ENCODE measurements around the gene LANCL3. TPM values are rescaled to one million over a fixed set of nuclear protein-coding genes. Genes with fewer than 3 reads are reported as not detected.

Gene LANCL3
- total and polyA plus RNA-seq, 2 experiments from 2014 or later: 0.28 to 0.87 TPM

DNA sequence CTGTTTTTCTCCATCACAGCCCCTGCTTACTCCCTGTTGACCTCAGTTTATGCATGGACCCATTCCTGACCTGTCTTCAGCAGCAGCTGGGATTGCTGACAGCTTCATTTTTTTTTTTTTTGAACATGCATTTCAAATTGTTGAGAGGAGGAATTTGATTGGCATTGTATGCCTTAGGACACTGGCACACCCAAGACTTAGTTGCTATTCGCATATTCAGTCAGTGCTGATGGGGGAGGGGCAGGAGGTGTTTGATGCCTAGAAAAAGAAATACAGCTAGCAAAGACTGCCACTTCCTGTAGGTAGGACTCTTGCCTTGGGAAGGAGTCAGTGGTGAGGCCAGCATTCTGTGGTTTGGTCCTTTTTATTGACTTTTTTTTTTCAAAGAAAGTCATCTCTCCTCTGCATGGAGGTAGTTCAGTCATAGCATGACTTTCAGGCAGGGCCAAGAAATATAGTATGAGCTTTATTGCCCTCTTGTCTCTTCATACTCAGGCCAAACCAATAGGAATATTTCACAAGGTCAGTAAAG lies 80.5 kb downstream of the LANCL3 start:
- Histone ChIP-seq H3K4me1 (ENCODE audit: insufficient read depth) (no peaks in the 10 kb centered on the region), H3K9me3 (ENCODE audit: low read depth) (no peaks in the 10 kb centered on the region), H3K9me2 (replicated peaks; ENCODE audit: insufficient read depth) (no peaks in the 10 kb centered on the region), H3K79me2 (no peaks in the 10 kb centered on the region), H3K27me3 (no peaks in the 10 kb centered on the region), H4K20me1 (ENCODE audit: insufficient read depth, poor library complexity, severe bottlenecking) (no peaks in the 10 kb centered on the region), H3K4me2 (no peak overlapping the region), H3K27ac (no peak overlapping the region), H3K36me3 (replicated peaks; ENCODE audit: insufficient read depth, low read depth) (no peaks in the 10 kb centered on the region), H3K4me3 (no peak overlapping the region), H2AFZ (no peak overlapping the region)
- TF ChIP-seq EZH2phosphoT487 (IDR thresholded peaks at IDR 0.05; ENCODE audit: low read depth, severe bottlenecking, unreplicated experiment) (no peak), EZH2 (IDR thresholded peaks at IDR 0.05; ENCODE audit: borderline replicate concordance) (no peak)
- TF ChIP-seq, protein P1, sequence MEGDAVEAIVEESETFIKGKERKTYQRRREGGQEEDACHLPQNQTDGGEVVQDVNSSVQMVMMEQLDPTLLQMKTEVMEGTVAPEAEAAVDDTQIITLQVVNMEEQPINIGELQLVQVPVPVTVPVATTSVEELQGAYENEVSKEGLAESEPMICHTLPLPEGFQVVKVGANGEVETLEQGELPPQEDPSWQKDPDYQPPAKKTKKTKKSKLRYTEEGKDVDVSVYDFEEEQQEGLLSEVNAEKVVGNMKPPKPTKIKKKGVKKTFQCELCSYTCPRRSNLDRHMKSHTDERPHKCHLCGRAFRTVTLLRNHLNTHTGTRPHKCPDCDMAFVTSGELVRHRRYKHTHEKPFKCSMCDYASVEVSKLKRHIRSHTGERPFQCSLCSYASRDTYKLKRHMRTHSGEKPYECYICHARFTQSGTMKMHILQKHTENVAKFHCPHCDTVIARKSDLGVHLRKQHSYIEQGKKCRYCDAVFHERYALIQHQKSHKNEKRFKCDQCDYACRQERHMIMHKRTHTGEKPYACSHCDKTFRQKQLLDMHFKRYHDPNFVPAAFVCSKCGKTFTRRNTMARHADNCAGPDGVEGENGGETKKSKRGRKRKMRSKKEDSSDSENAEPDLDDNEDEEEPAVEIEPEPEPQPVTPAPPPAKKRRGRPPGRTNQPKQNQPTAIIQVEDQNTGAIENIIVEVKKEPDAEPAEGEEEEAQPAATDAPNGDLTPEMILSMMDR (IDR thresholded peaks at IDR 0.05; ENCODE audit: poor library complexity): no peak
- 65% methylated on average over 1 of the region's 1 CpG for WGBS (ENCODE audit: low lambda C conversion rate, missing lambda C conversion rate)
- DNase-seq (ENCODE audit: low spot score): no peak

DNA sequence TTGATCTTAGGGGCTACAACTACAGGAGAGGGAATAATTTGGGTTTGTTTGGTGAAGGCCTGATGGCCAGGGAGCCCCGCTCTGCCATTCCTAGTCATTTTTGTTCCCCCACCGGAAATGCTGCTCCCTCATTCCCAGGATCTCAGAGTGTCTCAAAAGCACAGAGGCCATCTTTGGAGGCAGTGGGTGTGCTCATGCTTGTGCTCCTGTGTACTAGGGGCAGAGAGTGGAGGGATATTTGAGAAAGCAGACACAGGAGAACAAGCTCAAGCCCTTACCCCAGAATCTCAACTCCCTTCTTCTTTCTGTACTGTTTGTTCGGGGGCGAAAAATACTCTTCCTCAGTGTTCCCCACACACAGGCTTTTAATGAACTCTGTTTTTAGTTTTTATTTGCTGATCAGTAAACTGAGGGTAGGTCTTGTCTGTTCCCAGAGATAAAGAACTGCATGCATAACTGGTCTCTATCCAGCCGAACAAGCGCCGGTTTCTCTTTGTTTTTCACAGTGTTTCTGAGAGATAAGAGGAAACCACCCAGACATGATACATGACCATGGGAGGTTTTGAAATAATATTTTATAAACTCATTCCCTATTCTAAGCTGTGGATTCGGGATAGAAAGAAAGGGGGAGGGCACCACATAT lies 81.2 kb downstream of the LANCL3 start:
- 81% methylated on average over 8 of the region's 8 CpGs for WGBS (ENCODE audit: low lambda C conversion rate, missing lambda C conversion rate)

DNA sequence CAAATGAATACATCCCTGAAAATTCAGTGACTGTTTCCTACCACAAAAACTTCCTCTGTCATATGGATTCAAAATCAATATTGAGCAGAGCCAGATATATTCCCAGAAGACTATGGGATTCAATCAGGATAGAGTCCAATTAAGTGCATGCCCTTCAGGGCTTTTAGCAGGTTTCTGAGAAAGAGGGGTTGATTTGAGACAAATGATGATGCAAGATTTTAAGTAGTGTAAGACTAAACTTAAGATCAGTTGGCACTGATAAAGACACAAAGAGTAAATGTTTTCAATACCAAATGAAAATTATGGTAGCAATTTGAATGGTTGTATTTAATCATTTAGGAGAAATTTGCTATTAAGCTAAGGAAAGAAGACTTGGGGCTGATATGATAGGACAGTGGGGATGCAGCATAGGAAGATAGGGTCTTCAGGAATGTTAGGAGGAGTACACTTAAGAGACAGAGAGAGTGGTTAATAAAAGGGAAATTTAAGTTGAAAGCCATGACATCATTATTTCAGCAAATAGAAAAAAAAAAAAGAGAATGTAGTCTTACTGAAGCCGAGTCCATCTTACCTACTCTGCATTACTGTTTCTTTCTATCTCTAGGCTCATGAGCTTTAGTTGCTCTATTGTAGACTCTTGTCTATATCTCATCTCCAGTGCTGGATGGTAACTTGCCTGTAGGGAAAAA lies 82.1 kb downstream of the LANCL3 start:
- Histone ChIP-seq H3K79me2 (no peaks in the 10 kb centered on the region), H2AFZ (no peak overlapping the region), H3K4me2 (no peak overlapping the region), H3K4me3 (no peak overlapping the region), H3K36me3 (replicated peaks; ENCODE audit: insufficient read depth, low read depth) (no peaks in the 10 kb centered on the region), H3K9me2 (replicated peaks; ENCODE audit: insufficient read depth) (no peaks in the 10 kb centered on the region), H4K20me1 (ENCODE audit: insufficient read depth, poor library complexity, severe bottlenecking) (no peaks in the 10 kb centered on the region), H3K9me3 (ENCODE audit: low read depth) (no peaks in the 10 kb centered on the region), H3K4me1 (ENCODE audit: insufficient read depth) (no peaks in the 10 kb centered on the region), H3K27me3 (no peaks in the 10 kb centered on the region), H3K27ac (no peak overlapping the region)
- WGBS (ENCODE audit: low lambda C conversion rate, missing lambda C conversion rate): 94% methylated on average over 1 of the region's 1 CpG
- TF ChIP-seq EZH2phosphoT487 (IDR thresholded peaks at IDR 0.05; ENCODE audit: low read depth, severe bottlenecking, unreplicated experiment) (no peak), EZH2 (IDR thresholded peaks at IDR 0.05; ENCODE audit: borderline replicate concordance) (no peak)
- TF ChIP-seq, protein P1 (IDR thresholded peaks at IDR 0.05; ENCODE audit: poor library complexity): no peak
- no peak for DNase-seq (ENCODE audit: low spot score)

More for the DNA sequence above, 81.2 kb downstream of the LANCL3 start:
- Histone ChIP-seq H4K20me1 (ENCODE audit: insufficient read depth, poor library complexity, severe bottlenecking) (no peaks in the 10 kb centered on the region), H3K9me3 (ENCODE audit: low read depth) (no peaks in the 10 kb centered on the region), H3K79me2 (no peaks in the 10 kb centered on the region), H3K4me1 (ENCODE audit: insufficient read depth) (no peaks in the 10 kb centered on the region), H2AFZ (no peak overlapping the region), H3K27me3 (no peaks in the 10 kb centered on the region), H3K27ac (no peak overlapping the region), H3K9me2 (replicated peaks; ENCODE audit: insufficient read depth) (no peaks in the 10 kb centered on the region), H3K4me2 (no peak overlapping the region), H3K36me3 (replicated peaks; ENCODE audit: insufficient read depth, low read depth) (no peaks in the 10 kb centered on the region), H3K4me3 (no peak overlapping the region)
- TF ChIP-seq, protein P1 (IDR thresholded peaks at IDR 0.05; ENCODE audit: poor library complexity): no peak
- TF ChIP-seq EZH2phosphoT487 (IDR thresholded peaks at IDR 0.05; ENCODE audit: low read depth, severe bottlenecking, unreplicated experiment): no peak
- no peak for DNase-seq (ENCODE audit: low spot score)

Measured in hepatocyte (in vitro differentiated cells).